Right atrium auricular region (tissue), 2 donors: ENCODE data around the gene MRPS9. TPM values are rescaled to one million over a fixed set of nuclear protein-coding genes. Genes with fewer than 3 reads are reported as not detected.
A peak's percentile ranks its signal among the peaks of the same experiment; 100 is the strongest.

Experiments
- DNase-seq: peaks from one replicate; pipeline ENCODE4 v3.0.0-alpha.2; 2019; ENCODE audit warnings: low spot score
- H3K27ac ChIP-seq, 2 donors: fragments of 200-600 bp; sonication (generic); 1 replicate in 1 of 2; 2 replicates in 1 of 2; pipeline ENCODE4 v1.5.1; 2016 to 2019
- H3K27me3 ChIP-seq, 2 donors: fragments of 200-600 bp; sonication (generic); one replicate each; pipeline versions ENCODE4 v1.5.1 to v1.6.0; 2017 to 2019
- H3K36me3 ChIP-seq: fragments of 200-600 bp; sonication (generic); one replicate; pipeline ENCODE4 v1.5.1; 2016
- H3K4me1 ChIP-seq, 2 donors: fragments of 200-600 bp; sonication (generic); one replicate each; pipeline versions ENCODE4 v1.5.1 to v1.6.0; 2017 to 2019
- H3K4me3 ChIP-seq, 2 donors: fragments of 200-600 bp; sonication (generic); 1 replicate in 1 of 2; 2 replicates in 1 of 2; pipeline ENCODE4 v1.5.1; 2017 to 2019; ENCODE audit warnings: mild to moderate bottlenecking in 1 of 2, moderate library complexity in 1 of 2
- H3K9me3 ChIP-seq, 2 donors: fragments of 200-600 bp; sonication (generic); one replicate each; pipeline ENCODE4 v1.5.1; 2019
- total RNA-seq, 2 donors: library from RNA; depleted of rRNA; stranded (reverse); fragments of >200 nt; gene quantifications; one replicate each; pipeline ENCODE4 v1.1.0, GENCODE V29; 2016
- TF ChIP-seq, protein P1 (sequence below), 2 donors: fragments of 200-600 bp; sonication (generic); IDR thresholded peaks; one replicate each; pipeline ENCODE4 v1.5.1; 2019; ENCODE audit warnings: antibody characterized with exemption in 2 of 2

The MRPS9 gene
- total RNA-seq, 2 donors from 2014 or later = 29.0 to 51.4 TPM

- TF ChIP-seq, protein P1, sequence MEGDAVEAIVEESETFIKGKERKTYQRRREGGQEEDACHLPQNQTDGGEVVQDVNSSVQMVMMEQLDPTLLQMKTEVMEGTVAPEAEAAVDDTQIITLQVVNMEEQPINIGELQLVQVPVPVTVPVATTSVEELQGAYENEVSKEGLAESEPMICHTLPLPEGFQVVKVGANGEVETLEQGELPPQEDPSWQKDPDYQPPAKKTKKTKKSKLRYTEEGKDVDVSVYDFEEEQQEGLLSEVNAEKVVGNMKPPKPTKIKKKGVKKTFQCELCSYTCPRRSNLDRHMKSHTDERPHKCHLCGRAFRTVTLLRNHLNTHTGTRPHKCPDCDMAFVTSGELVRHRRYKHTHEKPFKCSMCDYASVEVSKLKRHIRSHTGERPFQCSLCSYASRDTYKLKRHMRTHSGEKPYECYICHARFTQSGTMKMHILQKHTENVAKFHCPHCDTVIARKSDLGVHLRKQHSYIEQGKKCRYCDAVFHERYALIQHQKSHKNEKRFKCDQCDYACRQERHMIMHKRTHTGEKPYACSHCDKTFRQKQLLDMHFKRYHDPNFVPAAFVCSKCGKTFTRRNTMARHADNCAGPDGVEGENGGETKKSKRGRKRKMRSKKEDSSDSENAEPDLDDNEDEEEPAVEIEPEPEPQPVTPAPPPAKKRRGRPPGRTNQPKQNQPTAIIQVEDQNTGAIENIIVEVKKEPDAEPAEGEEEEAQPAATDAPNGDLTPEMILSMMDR (IDR thresholded peaks at IDR 0.05) = no peak
- no peaks in the 10 kb centered on the region for H3K36me3 ChIP-seq
- H3K4me1 ChIP-seq = peaks cover 0 to 7% of the 10 kb centered on the region in 2 donors
- no peaks in the 10 kb centered on the region for H3K27me3 ChIP-seq
- H3K27ac ChIP-seq = no peak overlapping the region
- no peaks in the 10 kb centered on the region for H3K9me3 ChIP-seq
- DNase-seq = no peak
- peak overlapping the region in 1 of 2 donors; percentile 42 for H3K4me3 ChIP-seq
These were observed 106.5 kb downstream of the MRPS9 start for GRCh38 chr2:105144152-105144940.

DNA sequence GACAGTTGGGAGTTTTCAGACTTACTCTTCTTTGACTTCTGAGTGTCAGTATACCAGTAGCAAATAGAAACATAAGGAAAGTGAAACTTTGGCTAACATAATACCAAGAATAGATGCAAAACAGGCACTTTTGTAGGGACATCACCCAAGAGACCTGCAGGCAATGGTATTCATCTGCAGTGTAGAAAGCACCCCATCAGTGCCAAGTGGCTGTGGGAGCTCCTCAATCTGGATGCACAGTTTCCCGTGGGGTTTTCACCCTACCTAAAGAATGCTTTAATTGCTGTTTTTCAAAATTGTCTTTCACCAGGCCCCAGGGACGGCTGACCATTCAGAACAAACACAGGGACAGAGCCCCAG lies 107.1 kb downstream of the MRPS9 start:
- Histone ChIP-seq H3K27me3 (no peaks in the 10 kb centered on the region), H3K4me3 (no peak overlapping the region)

DNA sequence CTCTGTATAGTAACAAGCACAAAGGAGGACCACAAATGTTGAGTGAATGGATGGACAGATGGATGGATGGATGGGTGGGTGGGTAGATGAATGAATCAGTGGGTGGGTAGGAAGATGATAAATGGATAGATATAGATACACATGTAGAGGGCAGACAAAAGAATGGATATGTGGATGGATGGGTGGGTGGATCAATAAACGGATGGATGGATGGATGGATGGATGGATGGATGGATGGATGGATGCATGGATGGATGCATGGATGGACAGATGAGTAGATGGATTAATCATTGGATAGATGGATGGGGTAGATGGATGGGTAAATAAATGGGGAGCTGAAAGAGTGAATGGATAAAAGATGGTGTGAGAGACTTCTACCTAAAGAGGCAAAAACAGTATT lies 111.4 kb downstream of the MRPS9 start:
- no peaks in the 10 kb centered on the region for H3K9me3 ChIP-seq
- no peak overlapping the region for H3K27ac ChIP-seq
- H3K4me3 ChIP-seq = no peak overlapping the region
- TF ChIP-seq, protein P1 (IDR thresholded peaks at IDR 0.05) = no peak
- H3K36me3 ChIP-seq = no peaks in the 10 kb centered on the region
- no peak for DNase-seq
- no peaks in the 10 kb centered on the region for H3K27me3 ChIP-seq
- peaks cover 0 to 6% of the 10 kb centered on the region in 2 donors for H3K4me1 ChIP-seq

More for the DNA sequence above, 107.1 kb downstream of the MRPS9 start:
- peaks cover 0 to 7% of the 10 kb centered on the region in 2 donors for H3K4me1 ChIP-seq
- H3K9me3 ChIP-seq = no peaks in the 10 kb centered on the region
- TF ChIP-seq, protein P1 (IDR thresholded peaks at IDR 0.05) = no peak
- no peak for DNase-seq
- no peaks in the 10 kb centered on the region for H3K36me3 ChIP-seq
- no peak overlapping the region for H3K27ac ChIP-seq

Other genes starting within 250 kb of the MRPS9 start
- gene POU3F3, start 184.0 kb upstream of the MRPS9 start, total RNA-seq = under 1 TPM in 1 of 2 donors, not detected in 1; 0.79 TPM
- gene GPR45, start 203.7 kb downstream of the MRPS9 start, total RNA-seq = not detected